Fibroblast of lung (primary cell): ENCODE measurements around the gene HECTD1. TPM values are rescaled to one million over a fixed set of nuclear protein-coding genes. Genes with fewer than 3 reads are reported as not detected.

Experiments used
- DNase-seq, 2 donors: peaks; one replicate each; pipeline versions ENCODE4 v3.0.0 to v3.0.0-alpha.2; 2010; ENCODE audit warnings: low read depth in 2 of 2
- H2AFZ ChIP-seq: 2 replicates; pipeline ENCODE4 v1.5.1; 2012; ENCODE audit warnings: low read length, control low read depth, inconsistent platforms
- H3K27ac ChIP-seq: 2 replicates; pipeline ENCODE4 v1.5.1; 2011; ENCODE audit warnings: low read length, control low read depth; ENCODE audit not compliant: insufficient read depth
- H3K27me3 ChIP-seq: 2 replicates; pipeline ENCODE4 v1.5.1; 2011; ENCODE audit warnings: mild to moderate bottlenecking, low read length; ENCODE audit not compliant: control insufficient read depth, insufficient read depth
- H3K36me3 ChIP-seq: 2 replicates; pipeline ENCODE4 v1.5.1; 2011; ENCODE audit warnings: low read length; ENCODE audit not compliant: control insufficient read depth, insufficient read depth
- H3K4me1 ChIP-seq: 2 replicates; pipeline ENCODE4 v1.5.1; 2011; ENCODE audit warnings: low read length; ENCODE audit not compliant: control insufficient read depth, insufficient read depth; ENCODE audit errors: extremely low read depth
- H3K4me2 ChIP-seq: 2 replicates; pipeline ENCODE4 v1.5.1; 2011; ENCODE audit warnings: low read length, control low read depth; ENCODE audit not compliant: insufficient read depth; ENCODE audit errors: extremely low read depth
- H3K4me3 ChIP-seq, 4 experiments: fragments of 200-600 bp in 1 of 4; sonication (generic) in 1 of 4; replicated peaks in 1 of 4; 2 replicates each; pipeline ENCODE4 v1.5.1; 2011 to 2016; ENCODE audit warnings: low read length in 4 of 4, low read depth in 3 of 4, mild to moderate bottlenecking in 3 of 4, control low read depth in 2 of 4, inconsistent platforms in 1 of 4, mixed read lengths in 1 of 4; ENCODE audit not compliant: insufficient read depth in 1 of 4; ENCODE audit errors: control extremely low read depth in 1 of 4
- H3K79me2 ChIP-seq: 2 replicates; pipeline ENCODE4 v1.5.1; 2012; ENCODE audit warnings: mild to moderate bottlenecking, low read length, inconsistent platforms; ENCODE audit not compliant: control insufficient read depth, insufficient read depth
- H3K9ac ChIP-seq: 2 replicates; pipeline ENCODE4 v1.5.1; 2011; ENCODE audit warnings: mild to moderate bottlenecking, low read length, control low read depth; ENCODE audit not compliant: insufficient read depth
- H3K9me3 ChIP-seq: 2 replicates; pipeline ENCODE4 v1.5.1; 2012; ENCODE audit warnings: low read depth, low read length; ENCODE audit not compliant: control insufficient read depth, insufficient read depth
- H4K20me1 ChIP-seq: 2 replicates; pipeline ENCODE4 v1.5.1; 2011; ENCODE audit warnings: low read length; ENCODE audit not compliant: control insufficient read depth, insufficient read depth; ENCODE audit errors: extremely low read depth
- CTCF ChIP-seq, 2 donors: IDR thresholded peaks in 1 of 2; conservative IDR thresholded peaks in 1 of 2; 1 replicate in 1 of 2; 2 replicates in 1 of 2; pipeline ENCODE4 v1.5.1; 2011 to 2012; ENCODE audit warnings: low read length in 2 of 2, control low read depth in 1 of 2, inconsistent platforms in 1 of 2, low read depth in 1 of 2, mild to moderate bottlenecking in 1 of 2
- EZH2 ChIP-seq: IDR thresholded peaks from 2 replicates; pipeline ENCODE4 v1.5.1; 2012; ENCODE audit warnings: low read length, control low read depth, mild to moderate bottlenecking; ENCODE audit errors: missing control alignments
- polyA plus RNA-seq, 2 donors: library from polyadenylated mRNA; depleted of rRNA in 1 of 2; stranded (reverse) in 1 of 2; unstranded in 1 of 2; fragments of >200 nt; gene quantifications; 2 replicates each; pipeline ENCODE4 v1.2.1, GENCODE V29; 2011 to 2012; ENCODE audit warnings: missing spikeins in 1 of 2
- total RNA-seq: library from RNA; depleted of rRNA; stranded (reverse); fragments of >200 nt; gene quantifications from 2 replicates; pipeline ENCODE4 v1.2.1, GENCODE V29; 2014

HECTD1 gene
- total and polyA plus RNA-seq, 2 donors (not counting 1 experiment from before 2014, with no cell fraction given): 135 to 534 TPM

- H3K79me2 ChIP-seq: no peaks in the 10 kb centered on the region
- H3K4me2 ChIP-seq: no peak overlapping the region
- no peaks in the 10 kb centered on the region for H4K20me1 ChIP-seq
- H3K4me3 ChIP-seq: no peak overlapping the region
- no peaks in the 10 kb centered on the region for H3K27me3 ChIP-seq
- no peaks in the 10 kb centered on the region for H3K9me3 ChIP-seq
- no peak overlapping the region for H3K9ac ChIP-seq
- H3K4me1 ChIP-seq: no peaks in the 10 kb centered on the region
- no peak for DNase-seq
- H3K36me3 ChIP-seq: no peaks in the 10 kb centered on the region
- no peak overlapping the region for H3K27ac ChIP-seq
- H2AFZ ChIP-seq: no peak overlapping the region
- TF ChIP-seq EZH2 (no peak), CTCF (conservative IDR thresholded peaks at IDR 0.05 in 1 of 2, IDR thresholded peaks at IDR 0.05 in 1 of 2; ENCODE audit: low read depth in 1 of 2, low read length in 2 of 2) (no peak)
Observed at GRCh38 chr14:31223331-31223730, 15.7 kb upstream of the HECTD1 start.

- H3K27me3 ChIP-seq: no peaks in the 10 kb centered on the region
- no peaks in the 10 kb centered on the region for H3K36me3 ChIP-seq
- no peak overlapping the region for H3K9ac ChIP-seq
- no peak overlapping the region for H3K4me2 ChIP-seq
- TF ChIP-seq CTCF (conservative IDR thresholded peaks at IDR 0.05 in 1 of 2, IDR thresholded peaks at IDR 0.05 in 1 of 2; ENCODE audit: low read depth in 1 of 2, low read length in 2 of 2): no peak
- TF ChIP-seq EZH2: no peak
- H2AFZ ChIP-seq: no peak overlapping the region
- H3K4me1 ChIP-seq: no peaks in the 10 kb centered on the region
- no peaks in the 10 kb centered on the region for H3K79me2 ChIP-seq
- no peak overlapping the region for H3K27ac ChIP-seq
- H3K9me3 ChIP-seq: no peaks in the 10 kb centered on the region
- no peak overlapping the region for H3K4me3 ChIP-seq
- no peak for DNase-seq
- no peaks in the 10 kb centered on the region for H4K20me1 ChIP-seq
Observed at GRCh38 chr14:31222834-31223233, 15.2 kb upstream of the HECTD1 start.

DNA sequence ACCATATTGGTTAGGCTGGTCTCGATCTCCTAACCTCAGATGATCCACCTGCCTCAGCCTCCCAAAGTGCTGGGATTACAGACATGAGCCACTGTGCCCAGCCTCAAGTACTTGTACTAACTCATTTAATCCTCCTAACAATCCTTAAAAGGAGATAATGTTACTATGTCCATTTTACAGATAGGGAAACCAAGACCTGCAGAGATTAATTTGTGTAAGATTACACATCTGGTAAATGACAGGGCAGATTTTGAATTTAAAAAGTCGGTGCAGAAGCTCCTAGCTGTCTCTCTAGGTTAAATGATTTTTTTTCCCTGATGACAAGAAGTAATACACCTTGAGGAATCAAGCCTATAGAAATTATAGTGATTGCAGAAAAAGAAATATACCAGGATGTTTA, 13.7 kb upstream of the HECTD1 start:
- Histone ChIP-seq H3K9me3 (no peaks in the 10 kb centered on the region), H3K36me3 (no peaks in the 10 kb centered on the region), H4K20me1 (no peaks in the 10 kb centered on the region), H3K9ac (no peak overlapping the region), H3K27ac (no peak overlapping the region), H3K4me2 (no peak overlapping the region), H3K27me3 (no peaks in the 10 kb centered on the region), H2AFZ (no peak overlapping the region), H3K4me3 (no peak overlapping the region), H3K79me2 (no peaks in the 10 kb centered on the region), H3K4me1 (no peaks in the 10 kb centered on the region)
- TF ChIP-seq CTCF (conservative IDR thresholded peaks at IDR 0.05 in 1 of 2, IDR thresholded peaks at IDR 0.05 in 1 of 2; ENCODE audit: low read depth in 1 of 2, low read length in 2 of 2): no peak
- no peak for TF ChIP-seq EZH2
- DNase-seq: no peak
